SK-N-DZ (cell line): ENCODE data around the gene MRPS5.

Experiments
- DNase-seq: peaks from one replicate; pipeline ENCODE4 v3.0.0-alpha.2; 2015; ENCODE audit warnings: low spot score

The MRPS5 gene

GRCh38 chr2:95091885-95092555 is 29.6 kb downstream of the MRPS5 start:
- no peak for DNase-seq

- DNase-seq, result no peak
These were observed 34.2 kb downstream of the MRPS5 start for GRCh38 chr2:95087379-95087778.

- no peak for DNase-seq
These were observed 35.6 kb downstream of the MRPS5 start for GRCh38 chr2:95086017-95086416.

GRCh38 chr2:95082477-95082876 is 39.1 kb downstream of the MRPS5 start:
- no peak for DNase-seq

- no peak for DNase-seq
These were observed 42.4 kb downstream of the MRPS5 start for GRCh38 chr2:95079199-95079683.

GRCh38 chr2:95077861-95078603 is 43.6 kb downstream of the MRPS5 start:
- DNase-seq, result no peak

- DNase-seq, result no peak
These were observed 44.1 kb downstream of the MRPS5 start for GRCh38 chr2:95077530-95077825.

GRCh38 chr2:95076705-95077529 is 44.7 kb downstream of the MRPS5 start:
- peak; percentile 68 for DNase-seq

- DNase-seq, result no peak
These were observed 46.0 kb downstream of the MRPS5 start for GRCh38 chr2:95075440-95076132.

GRCh38 chr2:95074663-95075439 is 46.8 kb downstream of the MRPS5 start:
- DNase-seq, result no peak

GRCh38 chr2:95073856-95074662 is 47.5 kb downstream of the MRPS5 start:
- DNase-seq, result no peak

GRCh38 chr2:95072424-95072823 is 49.2 kb downstream of the MRPS5 start:
- no peak for DNase-seq

- no peak for DNase-seq
These were observed 49.8 kb downstream of the MRPS5 start for GRCh38 chr2:95071856-95072255.

- no peak for DNase-seq
These were observed 52.1 kb downstream of the MRPS5 start for GRCh38 chr2:95069465-95069864.

- DNase-seq, result no peak
These were observed 53.4 kb downstream of the MRPS5 start for GRCh38 chr2:95068256-95068655.

GRCh38 chr2:95063086-95063958 is 58.3 kb downstream of the MRPS5 start:
- DNase-seq, result no peak

- DNase-seq, result no peak
These were observed 59.1 kb downstream of the MRPS5 start for GRCh38 chr2:95062242-95063085.

GRCh38 chr2:95061601-95062183 is 59.9 kb downstream of the MRPS5 start:
- DNase-seq, result no peak
